Measurements from ENCODE around the gene LDLRAD4.
"Not testable (repeated sequence)": the region's sequence is repeated elsewhere in the genome, so short reads cannot be mapped to it uniquely, and the experiment has no call there.

- TF ChIP-seq FOXM1 (IDR thresholded peaks at IDR 0.05; ENCODE audit: borderline replicate concordance); PKNOX1 (IDR thresholded peaks at IDR 0.05); SP1 (IDR thresholded peaks at IDR 0.05); SUZ12 (IDR thresholded peaks at IDR 0.05); NFRKB (IDR thresholded peaks at IDR 0.05); FOXA1 (IDR thresholded peaks at IDR 0.05); ZNF384 (IDR thresholded peaks at IDR 0.05); TARDBP (IDR thresholded peaks at IDR 0.05); FOXK2 (IDR thresholded peaks at IDR 0.05); BHLHE40 (IDR thresholded peaks at IDR 0.05; ENCODE audit: borderline replicate concordance); L3MBTL2 (conservative IDR thresholded peaks at IDR 0.05); ELF4 (IDR thresholded peaks at IDR 0.05); LEF1 (IDR thresholded peaks at IDR 0.05; ENCODE audit: borderline replicate concordance): not testable (repeated sequence)
Observed at GRCh38 chr18:13346449-13346848, 127.9 kb downstream of the LDLRAD4 start.

All from HEK293T (cell line).